Body of pancreas (tissue), 4 donors: ENCODE measurements around the gene PPM1A. TPM values are rescaled to one million over a fixed set of nuclear protein-coding genes. Genes with fewer than 3 reads are reported as not detected.

Source experiments
- ATAC-seq: fragments of 150-250 bp; one replicate; pipeline ENCODE4 v1.9.1; 2016
- DNase-seq, 4 donors: peaks; one replicate each; pipeline ENCODE4 v3.0.0-alpha.2; 2019
- H3K27ac ChIP-seq, 4 donors: fragments of 200-600 bp; sonication (generic); 1 replicate in 3 of 4; 2 replicates in 1 of 4; pipeline versions ENCODE4 v1.5.1 to v1.6.1; 2016 to 2019; ENCODE audit warnings: mild to moderate bottlenecking in 1 of 4, mixed read lengths in 1 of 4, moderate library complexity in 1 of 4
- H3K27me3 ChIP-seq, 2 donors: fragments of 200-600 bp; sonication (generic); one replicate each; pipeline ENCODE4 v1.6.0; 2016; ENCODE audit warnings: mild to moderate bottlenecking in 1 of 2
- H3K36me3 ChIP-seq, 2 donors: fragments of 200-600 bp; sonication (generic); replicated peaks in 1 of 2; 2 replicates each; pipeline ENCODE4 v1.5.1; 2016; ENCODE audit warnings: low read depth in 2 of 2; ENCODE audit not compliant: insufficient read depth in 1 of 2
- H3K4me1 ChIP-seq: fragments of 200-600 bp; sonication (generic); one replicate; pipeline ENCODE4 v1.6.0; 2016
- H3K4me3 ChIP-seq, 2 donors: fragments of 200-600 bp; sonication (generic); 1 replicate in 1 of 2; 2 replicates in 1 of 2; pipeline ENCODE4 v1.5.1; 2016 to 2019
- H3K9me3 ChIP-seq, 3 donors: fragments of 200-600 bp; sonication (generic); 1 replicate in 2 of 3; 2 replicates in 1 of 3; pipeline ENCODE4 v1.5.1; 2016
- POLR2A ChIP-seq, 3 donors: fragments of 450-650 bp; IDR thresholded peaks; one replicate each; pipeline ENCODE4 v1.6.1; 2016; ENCODE audit warnings: antibody characterized with exemption in 3 of 3, mild to moderate bottlenecking in 2 of 3
- WGBS, 2 donors: methylation state at CpG; one replicate each; pipeline ENCODE4 v1.1.5; 2017; 5-methylcytosine and 5-hydroxymethylcytosine counted together
- intact Hi-C: fragments of 100-400 bp; cut with DNase I; formaldehyde crosslinking; loops from one replicate; pipeline ENCODE4 v1.15.1; 2023
- total RNA-seq, 2 donors: library from RNA; depleted of rRNA; stranded (reverse); fragments of >200 nt; gene quantifications; one replicate each; pipeline ENCODE4 v1.1.0, GENCODE V29; 2016
- TF ChIP-seq, protein P1 (sequence below), 7 experiments: fragments of 450-650 bp in 4 of 7; fragments of 200-600 bp in 3 of 7; sonication (generic) in 3 of 7; IDR thresholded peaks; one replicate each; pipeline ENCODE4 v1.5.1; 2016 to 2019; ENCODE audit warnings: antibody characterized with exemption in 7 of 7

PPM1A gene
- total RNA-seq, 2 donors from 2014 or later: 12.5 to 24.1 TPM

DNA sequence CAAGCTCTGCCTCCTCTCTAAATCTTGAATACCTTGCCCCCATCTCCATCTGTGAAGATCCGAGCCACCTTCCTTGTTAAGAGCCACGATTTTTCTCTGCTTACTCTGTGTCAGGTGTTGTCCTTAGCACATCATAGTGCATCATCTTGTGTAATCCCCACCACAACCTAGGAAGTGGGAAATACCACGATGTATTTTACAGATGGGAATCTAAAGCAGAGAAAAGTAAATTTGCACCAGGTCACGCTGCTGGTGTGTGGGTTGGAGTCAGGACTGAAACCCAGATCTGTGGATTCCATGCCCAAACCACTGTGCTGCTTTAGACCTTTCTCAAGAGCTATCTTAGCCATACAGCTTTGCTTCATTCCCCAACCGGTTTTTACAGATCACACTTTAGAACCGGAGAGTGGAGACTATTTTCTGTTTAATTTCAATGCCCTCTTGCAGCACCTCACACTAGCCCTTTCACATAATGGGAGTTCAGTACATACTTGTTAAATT lies 94.6 kb downstream of the PPM1A start:
- DNase-seq: no peak
- Histone ChIP-seq H3K9me3 (no peaks in the 10 kb centered on the region), H3K27me3 (no peaks in the 10 kb centered on the region), H3K36me3 (no peaks in the 10 kb centered on the region), H3K4me1 (peaks cover 8% of the 10 kb centered on the region), H3K27ac (no peak overlapping the region), H3K4me3 (no peak overlapping the region)
- intact Hi-C loops: no loop called here
- TF ChIP-seq POLR2A (IDR thresholded peaks at IDR 0.05): no peak
- TF ChIP-seq, protein P1, sequence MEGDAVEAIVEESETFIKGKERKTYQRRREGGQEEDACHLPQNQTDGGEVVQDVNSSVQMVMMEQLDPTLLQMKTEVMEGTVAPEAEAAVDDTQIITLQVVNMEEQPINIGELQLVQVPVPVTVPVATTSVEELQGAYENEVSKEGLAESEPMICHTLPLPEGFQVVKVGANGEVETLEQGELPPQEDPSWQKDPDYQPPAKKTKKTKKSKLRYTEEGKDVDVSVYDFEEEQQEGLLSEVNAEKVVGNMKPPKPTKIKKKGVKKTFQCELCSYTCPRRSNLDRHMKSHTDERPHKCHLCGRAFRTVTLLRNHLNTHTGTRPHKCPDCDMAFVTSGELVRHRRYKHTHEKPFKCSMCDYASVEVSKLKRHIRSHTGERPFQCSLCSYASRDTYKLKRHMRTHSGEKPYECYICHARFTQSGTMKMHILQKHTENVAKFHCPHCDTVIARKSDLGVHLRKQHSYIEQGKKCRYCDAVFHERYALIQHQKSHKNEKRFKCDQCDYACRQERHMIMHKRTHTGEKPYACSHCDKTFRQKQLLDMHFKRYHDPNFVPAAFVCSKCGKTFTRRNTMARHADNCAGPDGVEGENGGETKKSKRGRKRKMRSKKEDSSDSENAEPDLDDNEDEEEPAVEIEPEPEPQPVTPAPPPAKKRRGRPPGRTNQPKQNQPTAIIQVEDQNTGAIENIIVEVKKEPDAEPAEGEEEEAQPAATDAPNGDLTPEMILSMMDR (IDR thresholded peaks at IDR 0.05): no peak
- no peak for ATAC-seq
- WGBS, 2 donors: 55 to 59% methylated on average over 6 of the region's 6 CpGs

GRCh38 chr14:60344751-60345150 lies 95.7 kb downstream of the PPM1A start:
- no peak overlapping the region for H3K27ac ChIP-seq
- no peaks in the 10 kb centered on the region for H3K27me3 ChIP-seq
- H3K9me3 ChIP-seq: no peaks in the 10 kb centered on the region
- peaks cover 8% of the 10 kb centered on the region for H3K4me1 ChIP-seq
- no peak for ATAC-seq
- H3K36me3 ChIP-seq: no peaks in the 10 kb centered on the region
- 64 to 72% methylated on average over 2 of the region's 2 CpGs for WGBS, 2 donors
- intact Hi-C loops: no loop called here
- TF ChIP-seq, protein P1 (IDR thresholded peaks at IDR 0.05): no peak
- no peak for TF ChIP-seq POLR2A (IDR thresholded peaks at IDR 0.05)
- no peak for DNase-seq
- no peak overlapping the region for H3K4me3 ChIP-seq

DNA sequence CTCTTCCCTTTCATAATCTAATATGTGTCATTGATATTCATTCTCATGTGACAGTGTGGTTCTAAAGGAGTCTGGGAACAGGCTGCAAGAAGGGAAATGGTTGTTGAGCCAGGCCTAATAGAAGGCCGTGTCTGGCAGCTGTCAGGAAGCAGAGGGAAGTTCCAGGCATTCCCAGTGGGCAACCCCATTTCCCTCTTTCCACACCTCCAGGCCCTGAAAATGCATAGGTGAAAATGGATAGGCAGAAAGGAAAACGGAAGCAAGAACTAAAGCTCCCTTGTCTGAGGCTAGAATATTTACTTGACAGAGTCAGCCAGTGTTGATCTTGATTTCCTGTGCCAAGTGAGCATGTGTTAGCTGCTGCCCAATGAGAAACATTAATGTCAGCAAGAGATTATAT lies 97.7 kb downstream of the PPM1A start:
- no peaks in the 10 kb centered on the region for H3K27me3 ChIP-seq
- peaks cover 8% of the 10 kb centered on the region for H3K4me1 ChIP-seq
- ATAC-seq (peak; percentile 67), DNase-seq (peak in 2 of 4 donors; percentile 22 to 24)
- WGBS, 2 donors: 33 to 41% methylated on average over 2 of the region's 2 CpGs
- no peak overlapping the region for H3K27ac ChIP-seq
- H3K36me3 ChIP-seq: no peaks in the 10 kb centered on the region
- TF ChIP-seq, protein P1 (IDR thresholded peaks at IDR 0.05): no peak
- no peak for TF ChIP-seq POLR2A (IDR thresholded peaks at IDR 0.05)
- no peak overlapping the region for H3K4me3 ChIP-seq
- intact Hi-C loops: no loop called here
- H3K9me3 ChIP-seq: no peaks in the 10 kb centered on the region

DNA sequence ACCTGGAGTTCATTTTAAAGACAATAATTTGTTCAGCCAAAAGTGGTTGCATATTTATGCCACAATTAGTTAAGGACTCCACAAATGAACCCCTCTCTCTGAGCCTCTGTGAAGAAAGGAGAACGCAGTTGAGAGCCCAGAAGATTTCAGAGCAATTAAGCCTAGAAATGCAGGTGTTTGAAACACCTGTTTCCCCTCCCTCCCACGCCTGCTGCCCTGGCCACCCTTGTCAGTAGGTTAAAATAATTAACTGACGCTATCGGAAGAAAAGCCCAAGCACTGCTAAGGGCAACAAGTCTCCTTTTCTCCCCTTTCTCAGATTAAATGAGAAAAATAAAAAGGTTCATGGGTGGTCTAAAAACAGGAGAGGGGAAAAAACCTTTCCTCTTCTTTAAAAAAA lies 99.2 kb downstream of the PPM1A start:
- no peak overlapping the region for H3K4me3 ChIP-seq
- TF ChIP-seq, protein P1 (IDR thresholded peaks at IDR 0.05): no peak
- no peak for TF ChIP-seq POLR2A (IDR thresholded peaks at IDR 0.05)
- DNase-seq: peak in 1 of 4 donors; percentile 34
- 46 to 63% methylated on average over 4 of the region's 4 CpGs for WGBS, 2 donors
- no peaks in the 10 kb centered on the region for H3K27me3 ChIP-seq
- no peak for ATAC-seq
- H3K4me1 ChIP-seq: peaks cover 8% of the 10 kb centered on the region
- no peaks in the 10 kb centered on the region for H3K36me3 ChIP-seq
- intact Hi-C loops: no loop called here
- H3K27ac ChIP-seq: no peak overlapping the region
- H3K9me3 ChIP-seq: no peaks in the 10 kb centered on the region

Other genes with a start within 250 kb of the PPM1A start
- gene PCNX4, start 157.3 kb upstream of the PPM1A start, total RNA-seq: 10 to 100 TPM; 37.6 to 71.2 TPM
- gene DHRS7, start 83.8 kb upstream of the PPM1A start, total RNA-seq: 10 to 100 TPM; 67.7 to 97.6 TPM
- not detected for gene C14orf39, start 236.8 kb downstream of the PPM1A start, total RNA-seq